Omental fat pad (tissue), 4 donors: ENCODE data around the gene RHBDD3. TPM values are rescaled to one million over a fixed set of nuclear protein-coding genes. Genes with fewer than 3 reads are reported as not detected.
"Not testable (repeated sequence)": the region's sequence is repeated elsewhere in the genome, so short reads cannot be mapped to it uniquely, and the experiment has no call there.

Experiments used
- ATAC-seq: fragments of 150-250 bp; one replicate; pipeline ENCODE4 v1.9.1; 2016; ENCODE audit warnings: mild to moderate bottlenecking, moderate library complexity; ENCODE audit not compliant: low FRiP score
- DNase-seq: peaks from one replicate; pipeline ENCODE4 v3.0.0-alpha.2; 2019; ENCODE audit warnings: low spot score
- CTCF ChIP-seq, 3 donors: fragments of 450-650 bp; IDR thresholded peaks; one replicate each; pipeline ENCODE4 v1.5.1; 2016 to 2017; ENCODE audit warnings: antibody characterized with exemption in 3 of 3, mild to moderate bottlenecking in 3 of 3, moderate library complexity in 2 of 3
- total RNA-seq, 4 donors: library from RNA; depleted of rRNA; stranded (reverse); fragments of >200 nt; gene quantifications; one replicate each; pipeline ENCODE4 v1.1.0, GENCODE V29; 2016

The RHBDD3 gene
- total RNA-seq, 4 donors from 2014 or later, result 15.0 to 30.8 (median 25.4) TPM

DNA sequence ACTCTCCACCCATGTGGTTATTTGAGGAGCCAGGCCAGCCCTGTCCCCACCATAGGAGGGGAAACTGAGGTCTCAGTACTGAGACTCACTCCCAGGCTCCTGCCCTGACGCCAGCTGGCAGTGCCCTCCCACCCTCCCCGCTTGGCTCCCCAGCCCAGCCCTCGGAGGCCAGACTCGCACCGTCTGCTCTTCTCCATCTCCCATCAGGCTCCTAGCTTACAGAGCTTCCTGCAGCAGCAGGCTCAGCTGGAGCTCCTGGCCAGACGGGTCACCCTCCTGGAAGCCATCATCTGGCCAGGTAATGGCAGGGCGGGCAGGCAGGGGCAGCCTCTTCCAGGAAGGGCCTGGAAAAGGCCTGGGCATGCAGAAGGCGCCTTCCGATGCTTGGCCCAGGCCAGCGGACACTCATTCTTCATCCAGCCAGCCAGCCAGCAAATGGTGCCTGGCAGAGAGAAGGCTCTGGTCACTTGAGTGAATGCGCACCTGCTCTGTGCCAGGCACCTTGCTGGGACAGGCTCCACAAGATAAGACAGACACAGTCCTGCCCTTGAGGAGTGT lies 12.6 kb downstream of the RHBDD3 start:
- ATAC-seq, result no peak
- no peak for DNase-seq
- TF ChIP-seq CTCF (IDR thresholded peaks at IDR 0.05), result no peak

GRCh38 chr22:29254286-29254660 lies 13.5 kb downstream of the RHBDD3 start:
- ATAC-seq, result no peak
- DNase-seq, result no peak
- TF ChIP-seq CTCF (IDR thresholded peaks at IDR 0.05), result no peak

DNA sequence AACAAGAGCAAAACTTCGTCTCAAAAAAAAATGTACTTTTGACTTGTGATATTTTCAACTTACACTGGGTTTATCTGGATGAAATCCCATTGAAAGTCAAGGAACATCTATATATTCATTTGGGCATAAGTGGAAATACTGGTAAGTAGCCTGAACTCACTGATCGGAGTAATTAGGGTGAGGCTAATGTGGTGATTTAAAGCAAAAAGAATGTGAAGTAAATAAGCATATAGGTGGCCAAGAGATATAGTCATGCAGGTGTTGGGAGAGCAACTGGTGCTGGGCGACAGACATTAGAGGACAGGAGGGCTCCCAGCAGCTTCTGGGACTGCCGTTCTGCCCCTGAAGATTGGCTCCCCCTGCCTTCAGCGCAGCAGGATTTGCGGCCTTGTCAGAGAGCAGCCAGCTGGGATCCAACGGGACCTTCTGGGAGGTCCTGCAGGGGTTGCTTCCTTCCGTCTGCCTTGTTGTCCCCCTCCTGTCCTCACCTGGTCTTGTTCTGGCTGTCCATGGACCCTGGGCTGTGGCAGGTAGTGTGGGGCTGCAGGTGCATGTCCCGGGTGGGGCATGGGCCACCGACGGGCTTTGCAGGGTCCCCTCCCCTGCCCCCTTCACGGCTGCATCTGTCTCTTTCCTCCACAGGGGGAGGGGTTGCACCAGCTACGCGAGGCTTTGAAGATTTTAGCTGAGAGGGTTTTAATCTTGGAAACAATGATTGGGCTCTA lies 14.1 kb downstream of the RHBDD3 start:
- ATAC-seq (no peak), DNase-seq (no peak)
- TF ChIP-seq CTCF (IDR thresholded peaks at IDR 0.05), result no peak

DNA sequence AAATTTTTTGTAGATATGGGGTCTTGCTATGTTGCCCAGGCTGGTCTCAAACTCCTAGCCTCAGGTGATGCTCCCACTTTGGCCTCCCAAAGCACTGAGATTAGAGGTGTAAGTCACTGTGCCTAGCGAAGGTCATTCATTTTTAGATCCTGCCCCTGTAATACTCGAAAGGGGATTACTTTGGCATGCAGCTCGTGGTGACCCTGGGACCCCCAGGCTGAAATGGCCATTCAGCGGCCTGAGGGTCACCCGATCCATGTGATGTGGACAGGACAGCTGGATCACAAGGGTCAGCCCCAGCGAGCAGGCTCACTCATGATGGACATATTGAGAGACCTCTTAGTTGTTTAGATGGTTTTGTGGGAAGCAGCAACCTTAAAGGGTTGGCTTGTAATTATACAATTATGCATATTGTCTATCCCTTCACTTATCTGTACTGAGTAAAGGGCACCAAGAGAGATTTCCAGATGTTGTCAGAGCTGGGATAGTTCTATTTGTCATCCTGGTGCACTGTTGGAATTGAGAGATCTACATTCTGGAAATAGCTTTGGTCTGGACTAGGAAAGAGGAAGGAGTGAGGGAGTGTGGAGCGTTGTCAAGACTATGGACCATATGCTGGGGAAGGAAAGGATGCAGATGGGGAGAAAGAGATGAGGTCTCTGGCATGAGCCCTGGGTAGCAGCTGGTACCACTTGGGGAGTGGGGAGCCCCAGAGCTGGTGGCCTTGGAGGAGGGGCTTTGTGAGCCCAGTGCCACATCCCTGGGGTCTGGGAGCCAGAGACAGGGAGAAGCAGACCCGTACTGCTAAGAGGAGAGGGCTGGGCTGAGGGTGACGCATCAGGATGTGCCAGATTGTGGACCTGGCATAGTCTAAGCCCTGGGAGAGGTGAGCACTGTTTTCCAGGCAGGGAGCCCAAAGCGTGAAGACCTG lies 15.5 kb downstream of the RHBDD3 start:
- no peak for DNase-seq
- TF ChIP-seq CTCF (IDR thresholded peaks at IDR 0.05), result no peak
- no peak for ATAC-seq

GRCh38 chr22:29251265-29251664 lies 16.5 kb downstream of the RHBDD3 start:
- TF ChIP-seq CTCF (IDR thresholded peaks at IDR 0.05), result no peak
- DNase-seq (no peak), ATAC-seq (no peak)

- ATAC-seq, DNase-seq: not testable (repeated sequence)
Observed at GRCh38 chr22:29247891-29248290, 19.9 kb downstream of the RHBDD3 start.

DNA sequence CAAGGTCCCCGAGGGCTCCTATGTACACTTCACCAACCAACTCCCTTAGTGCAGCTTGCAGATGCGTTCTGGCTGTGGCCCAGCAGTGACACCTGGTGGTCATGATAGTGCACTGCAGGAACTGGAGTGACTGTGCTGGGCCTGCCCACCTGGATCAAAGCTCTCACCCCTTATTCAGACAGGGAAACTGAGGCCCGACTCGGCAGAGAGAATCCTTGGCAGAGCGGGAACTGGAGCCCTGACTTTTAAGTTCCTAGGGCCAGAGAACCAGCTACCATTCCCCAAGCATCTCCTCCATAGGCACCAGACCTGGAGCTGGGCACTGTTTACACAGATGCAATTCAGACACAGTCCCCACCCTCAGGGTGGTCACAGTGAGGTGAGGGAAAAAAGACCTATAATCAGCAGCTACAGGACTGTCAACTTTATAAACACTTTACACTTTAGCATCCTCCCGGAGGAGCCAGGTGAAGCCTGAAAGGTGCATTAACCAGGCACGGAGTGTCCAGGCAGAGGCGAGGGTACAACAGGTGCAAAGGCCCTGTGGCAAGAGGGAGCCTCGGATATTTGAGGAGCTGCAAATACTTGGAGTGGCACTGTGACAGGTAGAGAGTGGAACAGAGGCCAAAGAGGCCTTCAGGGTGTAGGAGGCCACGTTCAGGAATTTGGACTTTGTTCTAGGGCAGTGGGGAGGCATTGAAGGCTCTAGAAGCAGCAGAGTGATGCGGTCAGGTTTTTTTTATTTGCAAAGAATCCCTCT lies 22.0 kb downstream of the RHBDD3 start:
- peak in 2 of 3 donors; percentile 41 to 45 for TF ChIP-seq CTCF (IDR thresholded peaks at IDR 0.05)
- peak; percentile 45 for DNase-seq
- ATAC-seq, result peak; percentile 69
